IPS-NIHi11 (cell line): ENCODE data around the gene MTUS2.

Experiments
- DNase-seq: peaks from one replicate; pipeline ENCODE4 v3.0.0; 2012; ENCODE audit warnings: mixed read lengths, low spot score

Gene MTUS2

DNA sequence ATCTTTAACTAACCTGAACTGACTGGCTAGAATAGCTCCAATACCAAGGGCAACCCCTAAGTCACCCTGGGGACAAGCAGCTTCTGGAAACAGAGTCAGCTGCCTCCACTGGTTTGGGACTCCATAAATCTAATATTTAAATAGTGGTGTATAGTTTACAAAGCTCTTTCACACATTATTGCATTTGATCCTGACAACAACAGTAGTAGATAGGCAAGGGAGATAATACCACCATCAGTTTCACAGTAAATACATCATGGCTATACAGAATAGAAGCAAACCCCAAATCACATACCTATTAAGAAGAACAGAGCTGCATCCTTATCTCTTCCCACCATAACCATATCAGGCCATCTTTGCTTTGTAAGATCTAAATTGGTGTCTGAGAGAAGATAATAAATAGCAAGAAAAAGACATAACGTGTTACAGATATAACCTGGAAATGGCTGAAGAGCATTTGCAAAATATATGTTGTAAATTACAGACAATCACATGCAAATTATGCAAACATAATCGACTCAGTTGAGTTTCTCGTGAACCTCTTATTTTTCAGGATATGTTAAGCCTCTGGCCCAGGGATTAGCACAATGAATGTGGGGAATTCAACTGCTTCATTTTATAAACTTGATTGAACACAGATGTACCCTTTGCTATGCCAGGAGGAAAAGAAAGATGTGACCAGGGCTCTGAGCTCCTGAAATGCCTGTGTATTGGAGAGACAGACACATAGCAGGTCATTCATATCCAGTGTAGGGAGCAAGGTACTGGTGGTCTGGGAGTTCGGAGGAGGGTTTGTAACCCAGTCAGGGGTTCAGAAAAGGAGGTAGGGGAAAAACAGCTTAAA, 632.9 kb downstream of the MTUS2 start:
- DNase-seq, result no peak

DNA sequence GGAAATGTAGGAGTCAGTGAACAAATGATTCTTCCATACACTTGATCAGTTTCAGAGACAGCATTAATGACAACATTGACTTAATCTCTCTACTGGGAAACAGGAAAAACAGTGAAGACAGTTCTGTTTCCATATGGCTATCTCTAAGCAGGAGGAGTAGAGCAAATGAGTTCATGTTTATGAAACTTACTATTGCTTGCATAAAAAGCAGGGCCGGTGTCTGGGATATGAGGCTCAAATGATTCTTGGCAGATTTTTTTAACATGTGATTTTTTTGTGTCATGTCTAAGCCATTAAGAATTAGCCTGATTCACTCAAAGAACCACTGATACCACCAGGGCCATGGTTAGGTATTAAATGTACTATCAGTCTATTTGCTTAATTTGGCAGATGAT, 633.5 kb downstream of the MTUS2 start:
- no peak for DNase-seq

DNA sequence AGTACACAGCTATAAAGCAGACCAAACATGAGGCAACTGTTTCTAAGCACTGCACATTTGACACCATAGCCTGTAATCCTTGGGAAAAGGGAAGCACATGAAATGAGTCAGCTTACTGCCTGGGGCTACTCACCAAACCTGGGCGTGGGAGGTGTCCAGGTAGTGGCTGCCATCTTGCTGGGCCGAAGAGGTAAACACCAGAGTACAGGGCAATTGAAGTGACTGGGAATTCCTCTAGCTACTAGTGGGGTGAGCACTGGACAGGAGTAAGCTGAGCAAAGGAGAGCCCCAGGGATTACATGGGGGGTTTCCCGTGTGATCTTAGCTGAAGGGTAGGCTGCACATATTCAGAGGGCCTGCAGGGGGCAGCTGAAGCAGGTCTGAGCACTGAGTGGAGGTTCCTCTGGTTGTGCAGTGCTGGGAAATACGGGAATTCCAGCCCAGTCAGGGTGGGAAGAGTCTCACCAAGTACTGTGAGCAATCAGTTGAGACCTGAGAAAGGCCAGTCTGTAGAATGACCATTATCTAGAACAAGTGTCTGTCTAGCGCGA, 634.9 kb downstream of the MTUS2 start:
- peak; percentile 55 for DNase-seq

DNA sequence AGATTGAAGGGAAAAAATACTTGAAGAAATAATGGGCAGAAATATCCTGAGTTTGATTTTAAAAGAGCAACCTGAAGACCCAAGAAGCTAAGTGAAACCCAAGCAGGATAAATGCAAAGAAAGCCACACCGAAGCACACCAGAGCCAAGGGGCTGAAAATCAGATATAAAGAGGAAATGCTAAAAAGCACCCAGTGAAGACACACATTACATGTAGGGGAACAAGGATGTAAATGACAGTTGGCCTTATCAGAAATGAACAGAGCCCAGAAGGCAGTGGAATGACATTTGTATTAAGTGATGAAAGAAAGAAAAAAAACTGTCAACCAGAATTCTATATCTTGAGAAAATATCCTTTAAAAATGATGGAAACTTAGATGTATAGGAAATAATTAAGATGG, 636.3 kb downstream of the MTUS2 start:
- DNase-seq, result no peak

DNA sequence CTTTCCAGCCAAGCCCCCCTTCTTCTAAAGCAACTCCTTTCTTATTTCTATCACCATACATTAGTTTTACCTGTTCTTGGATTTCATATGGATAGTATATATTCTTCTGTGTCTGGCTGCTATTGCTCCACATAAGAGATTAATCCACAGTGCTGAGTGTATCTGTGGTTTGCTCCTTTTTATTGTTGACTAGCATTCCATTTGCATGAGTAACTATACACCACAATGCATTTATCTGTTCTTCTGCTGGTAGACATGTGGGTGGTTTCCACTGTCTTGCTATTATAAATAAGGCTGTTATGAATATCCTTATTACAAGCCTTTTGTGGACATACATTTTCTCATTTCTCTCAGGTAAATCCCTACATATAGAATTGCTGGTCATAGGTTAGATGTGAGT, 637.2 kb downstream of the MTUS2 start:
- no peak for DNase-seq

DNA sequence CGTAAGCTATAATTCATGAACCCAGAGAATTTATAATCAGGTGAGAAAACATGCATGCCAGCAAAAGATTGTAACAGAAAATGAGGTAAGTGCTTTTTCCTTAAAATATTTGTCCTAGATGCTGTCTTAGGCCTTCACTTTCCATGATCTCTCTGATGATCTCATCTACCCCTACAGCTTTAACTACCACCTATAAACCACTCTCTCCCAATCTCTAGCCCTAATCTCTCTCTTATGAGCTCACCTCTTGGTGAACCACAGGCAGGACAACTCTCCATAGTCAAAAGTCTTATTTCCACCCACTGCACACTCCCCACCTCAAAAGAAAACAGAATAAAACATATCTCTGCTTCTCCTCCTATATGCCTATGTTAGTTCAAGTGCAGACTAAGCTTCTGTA, 638.3 kb downstream of the MTUS2 start:
- DNase-seq, result no peak

DNA sequence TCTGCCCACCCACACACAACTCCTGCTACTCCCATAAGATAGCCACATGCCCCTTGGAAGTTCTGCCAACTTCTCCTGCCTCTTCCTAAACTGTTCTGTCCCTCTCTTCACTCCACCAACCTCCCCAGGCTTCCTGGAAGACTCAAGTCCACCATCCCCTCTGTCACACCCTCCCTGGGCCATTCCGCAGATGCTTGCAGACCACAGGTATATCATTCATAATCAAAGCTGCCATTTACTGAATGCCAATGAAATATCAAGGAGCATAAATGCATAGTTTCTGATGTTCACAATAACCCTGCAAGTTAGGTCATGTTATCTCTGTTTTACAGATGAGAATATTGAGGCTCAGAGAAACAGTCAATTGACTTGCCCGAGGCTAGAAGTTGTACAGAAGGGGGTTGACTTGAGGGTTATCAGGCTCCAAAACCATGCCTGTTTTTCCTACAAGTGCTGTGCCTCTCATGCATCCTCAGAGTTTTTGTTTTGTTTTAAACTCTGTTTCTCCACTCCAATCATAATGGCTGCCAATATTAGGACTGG, 639.7 kb downstream of the MTUS2 start:
- DNase-seq, result no peak

DNA sequence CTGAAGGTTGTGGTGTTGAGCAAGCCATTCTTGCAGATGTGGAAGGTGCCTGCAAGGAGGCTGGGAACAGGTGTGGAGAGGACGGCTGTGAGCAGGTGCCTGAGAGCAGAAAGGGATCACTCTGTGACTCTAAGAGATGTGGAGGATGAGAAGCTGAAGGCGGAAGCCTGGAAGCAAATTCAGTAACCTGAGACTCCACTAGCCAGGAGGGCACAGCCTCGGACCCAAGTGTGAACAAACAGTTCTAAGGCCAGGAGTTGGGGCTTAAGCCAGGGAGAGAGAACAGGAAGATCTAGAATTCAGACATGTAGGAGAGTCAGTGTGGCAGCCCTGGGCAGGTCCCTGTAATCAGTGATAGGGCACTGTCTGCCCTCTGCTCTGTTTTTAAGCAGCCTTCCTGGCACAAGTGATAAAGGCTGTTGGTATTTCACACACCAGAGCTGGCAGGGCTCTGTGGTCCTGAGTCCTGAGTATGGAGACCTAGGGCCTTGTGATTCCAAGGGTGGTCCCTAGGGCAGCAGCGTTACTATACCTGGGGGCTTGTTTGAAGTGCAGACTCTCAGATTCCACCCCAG, 644.1 kb downstream of the MTUS2 start:
- DNase-seq, result no peak

DNA sequence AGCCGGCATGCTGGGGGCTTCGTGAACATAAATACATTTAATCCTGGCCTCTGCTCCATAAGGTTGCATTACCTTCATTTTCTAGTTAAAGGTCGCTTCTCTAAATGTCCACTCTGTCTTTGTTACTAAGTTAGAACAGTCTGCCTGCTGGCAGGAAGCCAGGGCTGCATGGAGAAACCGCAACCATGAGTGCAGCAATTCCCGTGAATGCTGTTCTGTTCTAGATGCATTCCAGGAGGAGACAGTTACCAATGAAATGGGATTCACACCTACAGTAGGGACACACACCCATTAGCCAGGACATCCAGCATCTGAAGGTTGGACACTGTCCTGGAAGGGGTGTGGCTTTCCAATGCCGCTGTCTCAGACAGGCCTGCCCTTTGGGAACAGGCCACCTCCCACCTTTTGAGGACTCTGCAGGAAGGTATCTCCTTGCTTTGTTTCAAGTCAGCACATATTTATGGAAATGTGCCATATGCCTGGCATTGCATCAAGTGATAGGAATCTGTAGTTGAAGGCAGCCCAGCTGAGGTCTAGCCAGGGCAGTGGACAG, 645.7 kb downstream of the MTUS2 start:
- DNase-seq, result no peak

DNA sequence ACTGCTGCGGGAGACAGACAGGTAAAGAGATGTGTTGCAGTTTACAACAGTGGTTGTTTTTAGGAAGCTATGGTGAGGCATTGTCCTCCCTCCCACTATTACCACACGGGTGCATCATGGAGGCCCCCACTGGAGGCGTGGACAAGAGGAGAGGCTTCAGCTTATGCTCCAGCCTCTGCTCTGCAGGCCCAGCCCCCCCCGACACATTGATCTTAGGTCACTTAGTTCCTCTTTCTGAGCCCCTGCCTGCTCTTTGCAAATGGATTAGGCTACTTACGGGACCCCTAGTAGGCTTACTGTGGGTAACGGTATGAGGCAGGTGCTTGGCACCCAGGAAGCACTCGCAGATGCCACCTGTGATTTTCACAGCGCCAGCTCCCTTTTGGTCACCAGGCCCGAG, 651.4 kb downstream of the MTUS2 start:
- DNase-seq, result no peak

DNA sequence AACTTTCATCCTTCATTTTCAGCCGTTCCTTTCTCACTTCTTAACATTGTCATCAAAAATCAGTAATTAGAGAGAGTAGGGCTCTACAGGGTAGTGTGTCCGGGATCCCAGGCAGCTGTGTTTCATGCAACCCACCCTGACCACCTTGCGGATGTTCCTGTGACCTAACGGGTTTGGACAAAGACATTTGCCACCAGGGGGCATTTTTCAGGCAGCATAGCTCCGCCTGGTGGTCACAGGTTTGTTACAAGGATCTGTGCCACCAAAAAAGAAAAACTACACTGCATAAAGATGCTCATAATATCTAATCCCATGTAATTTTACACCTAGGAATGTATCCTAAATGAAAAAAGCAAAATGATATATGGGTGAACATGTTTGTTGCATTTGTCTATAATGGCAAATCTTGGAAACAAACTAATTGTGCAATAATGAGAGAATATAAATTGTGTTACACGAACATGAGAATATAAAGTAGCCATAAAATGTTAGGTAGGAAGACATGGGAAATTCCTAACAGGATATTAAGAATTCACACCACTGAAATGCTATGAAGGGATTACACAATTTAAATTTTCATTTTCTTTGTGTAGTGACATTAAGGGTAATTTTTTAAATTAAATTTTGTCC, 652.3 kb downstream of the MTUS2 start:
- peak; percentile 71 for DNase-seq

DNA sequence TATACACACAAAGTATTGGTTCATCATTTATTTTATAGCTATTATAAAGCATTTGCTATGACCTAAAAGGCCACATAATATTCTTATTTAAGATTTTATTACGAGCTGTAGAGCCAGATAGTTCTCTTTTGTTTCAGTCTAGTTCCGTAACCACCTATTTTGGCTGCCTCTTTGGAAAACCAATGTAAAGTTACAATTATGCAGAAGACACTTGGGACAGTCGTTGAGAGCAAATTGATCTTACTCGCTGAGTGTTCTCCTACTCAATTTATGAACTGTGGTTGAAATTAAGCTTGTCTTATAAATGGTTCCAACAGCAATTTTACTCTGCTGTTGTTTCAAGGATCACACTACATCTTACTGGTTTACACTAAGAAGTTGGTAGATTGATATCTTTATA, 653.0 kb downstream of the MTUS2 start:
- DNase-seq, result no peak

DNA sequence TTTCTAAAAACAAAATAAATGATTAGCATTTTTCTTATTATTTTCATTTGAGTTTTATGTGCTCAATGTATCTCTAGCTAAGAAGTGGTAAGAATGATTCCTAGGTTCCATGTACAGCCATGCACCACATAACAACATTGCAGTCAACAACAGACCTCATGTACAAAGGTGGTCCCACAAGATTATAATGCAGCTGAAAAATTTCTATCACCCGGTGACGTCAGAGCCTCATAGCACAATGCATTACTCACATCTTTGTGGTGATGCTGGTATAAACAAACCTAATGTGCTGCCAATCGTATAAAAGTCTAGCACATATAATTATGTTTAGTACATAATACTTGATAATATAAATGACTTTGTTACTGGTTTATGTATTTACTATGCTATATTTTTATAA, 654.9 kb downstream of the MTUS2 start:
- DNase-seq, result no peak

DNA sequence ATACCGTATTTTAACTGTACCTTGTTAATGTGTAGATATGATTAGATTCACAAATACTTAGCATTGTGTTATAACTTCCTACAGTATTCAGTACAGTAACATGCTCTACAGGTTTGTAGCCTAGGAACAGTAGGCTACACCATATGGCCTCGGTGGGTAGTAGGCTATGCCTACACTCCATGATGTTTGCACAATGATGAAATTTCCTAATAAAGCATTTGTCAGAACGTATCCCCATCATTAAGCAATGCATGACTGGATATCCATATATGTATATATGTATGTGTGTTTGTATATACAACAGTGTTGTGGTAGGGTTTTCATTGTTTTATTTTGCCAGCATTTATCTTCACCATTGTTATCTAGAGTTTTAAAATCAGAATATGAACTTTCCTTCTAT, 655.9 kb downstream of the MTUS2 start:
- DNase-seq, result no peak

DNA sequence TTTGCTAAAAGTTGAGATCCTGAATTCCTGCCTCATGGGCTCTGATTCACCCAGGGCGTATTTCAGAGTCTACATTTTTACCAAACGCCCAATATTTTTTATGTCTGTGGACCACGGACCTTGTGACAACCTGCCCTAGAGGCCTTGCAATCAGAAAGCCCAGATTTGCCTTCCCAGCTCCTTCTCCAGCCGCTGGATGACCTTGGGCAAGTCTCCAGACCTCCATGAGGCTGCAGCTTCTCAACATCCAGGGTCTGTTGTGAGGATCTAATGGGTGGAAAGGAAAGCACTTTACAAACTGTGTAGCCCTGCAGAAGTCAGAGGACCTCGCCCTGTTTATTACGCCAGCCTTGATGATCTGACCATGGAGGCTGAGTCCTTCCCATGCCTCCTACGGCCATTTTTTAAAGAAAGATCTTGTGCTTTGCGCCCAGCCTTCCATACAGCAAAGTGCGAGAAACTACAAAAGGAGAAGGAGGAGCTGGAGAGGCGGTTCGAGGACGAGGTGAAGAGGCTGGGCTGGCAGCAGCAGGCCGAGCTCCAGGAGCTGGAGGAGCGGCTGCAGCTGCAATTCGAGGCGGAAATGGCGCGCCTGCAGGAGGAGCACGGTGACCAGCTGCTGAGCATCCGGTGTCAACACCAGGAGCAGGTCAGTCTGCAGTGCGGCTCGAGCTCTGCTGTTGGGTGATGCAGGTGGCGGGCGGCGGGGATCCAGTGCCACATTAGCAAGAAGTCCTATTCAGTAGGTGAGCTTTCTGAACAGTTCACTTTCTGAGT, 659.8 kb downstream of the MTUS2 start:
- no peak for DNase-seq

DNA sequence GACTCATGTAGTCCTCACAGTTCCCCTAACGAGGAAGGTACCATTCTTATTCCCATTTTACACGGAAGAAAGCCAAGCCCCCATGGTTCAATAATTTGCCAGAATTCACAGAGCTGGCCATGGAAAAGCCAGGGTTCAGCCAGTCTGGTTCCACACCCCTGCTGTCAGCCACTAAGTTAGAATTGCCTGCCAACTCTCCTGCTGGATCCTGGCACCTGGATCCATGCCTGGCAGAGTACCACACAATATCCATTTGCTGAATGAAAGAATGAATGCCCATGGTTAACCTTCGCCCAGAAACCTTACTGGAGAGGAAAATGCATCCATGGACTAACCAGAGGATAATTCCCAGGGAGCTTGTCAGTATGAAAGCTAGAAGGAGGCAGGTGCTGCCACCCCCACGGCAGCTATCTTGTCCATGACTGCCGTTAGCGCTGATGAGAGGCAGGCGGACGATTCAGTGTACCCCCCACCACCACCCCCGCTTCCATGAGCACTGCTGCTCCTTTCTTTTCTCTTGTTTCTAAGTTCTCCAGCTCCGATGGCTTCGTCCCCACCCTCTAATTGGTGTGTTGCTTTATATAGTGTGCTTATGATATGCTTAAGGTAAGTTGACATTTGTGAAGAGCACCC, 660.9 kb downstream of the MTUS2 start:
- DNase-seq, result no peak

DNA sequence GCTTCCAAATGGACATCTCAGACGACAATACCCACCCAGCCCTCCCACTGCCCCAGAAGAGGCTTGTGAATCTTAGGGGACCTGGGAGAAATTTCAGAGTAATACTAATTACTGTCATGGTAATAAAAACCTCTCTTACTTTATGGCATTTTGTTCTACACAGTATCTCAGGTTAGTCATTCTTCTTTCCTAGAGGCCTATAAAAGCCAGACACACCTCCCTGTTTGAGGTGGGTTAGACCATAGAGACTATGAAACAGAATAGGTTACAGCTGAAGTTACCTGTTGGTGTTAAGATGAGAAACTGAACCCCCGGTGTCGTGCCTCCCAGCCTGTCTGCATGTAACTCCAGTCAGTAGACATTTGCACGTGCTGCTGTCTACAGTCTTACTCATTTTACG, 661.5 kb downstream of the MTUS2 start:
- no peak for DNase-seq

DNA sequence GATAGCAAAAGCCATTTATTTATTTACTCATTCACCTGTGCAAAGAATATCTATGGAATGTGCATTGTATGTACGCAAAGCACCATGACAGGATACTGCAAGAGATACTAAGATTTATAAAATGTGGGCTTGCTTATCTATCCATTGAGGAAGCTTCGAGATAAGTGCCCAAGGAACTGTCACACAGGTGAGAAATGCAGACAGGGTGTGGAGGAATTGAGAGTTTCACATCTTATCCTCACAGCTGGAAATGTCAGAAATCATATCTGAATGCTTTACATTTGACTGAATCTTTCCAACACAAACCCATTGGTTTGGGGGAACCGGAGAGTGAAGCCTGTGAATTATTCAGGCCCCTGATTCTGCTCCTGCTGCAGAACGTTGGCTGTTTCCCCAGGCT, 662.4 kb downstream of the MTUS2 start:
- DNase-seq, result no peak

DNA sequence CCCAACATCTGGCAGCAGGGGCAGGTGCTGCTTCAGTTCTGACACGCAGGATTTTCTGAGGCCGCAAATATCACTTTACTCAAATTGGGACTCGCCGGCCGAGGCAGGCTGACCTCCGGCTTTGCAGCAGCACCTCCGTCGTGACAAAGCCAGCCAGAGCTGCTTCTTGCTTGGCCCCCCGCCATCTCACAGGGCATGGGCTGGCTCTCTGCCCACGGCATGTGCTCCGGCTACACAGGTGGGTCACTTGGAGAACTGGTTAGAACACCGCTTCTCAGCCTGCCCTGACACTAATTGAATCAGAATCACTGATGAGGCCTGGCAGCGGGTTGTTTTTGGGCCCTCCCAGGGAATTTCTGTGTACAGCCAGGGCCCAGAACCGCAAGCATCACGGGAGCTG, 663.1 kb downstream of the MTUS2 start:
- no peak for DNase-seq

DNA sequence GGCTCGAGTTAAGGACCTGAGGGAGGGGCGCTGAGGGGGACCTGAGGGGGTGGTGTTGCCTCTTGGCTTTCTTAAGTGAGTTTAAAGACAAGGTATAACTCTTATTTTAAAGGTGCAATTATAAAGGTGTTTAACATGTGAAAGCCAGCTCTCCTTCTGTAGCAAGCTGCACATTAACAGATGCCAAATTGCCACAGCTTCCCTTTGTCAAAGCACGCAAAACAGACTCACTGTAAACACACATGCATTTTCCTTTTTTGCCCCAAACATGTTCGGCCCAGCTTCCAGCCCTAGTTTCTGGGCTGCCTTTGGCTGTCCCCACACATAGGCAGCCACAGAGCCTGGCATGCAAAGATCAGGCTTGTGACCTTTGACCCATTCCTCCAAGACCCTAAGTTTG, 663.5 kb downstream of the MTUS2 start:
- DNase-seq, result no peak

DNA sequence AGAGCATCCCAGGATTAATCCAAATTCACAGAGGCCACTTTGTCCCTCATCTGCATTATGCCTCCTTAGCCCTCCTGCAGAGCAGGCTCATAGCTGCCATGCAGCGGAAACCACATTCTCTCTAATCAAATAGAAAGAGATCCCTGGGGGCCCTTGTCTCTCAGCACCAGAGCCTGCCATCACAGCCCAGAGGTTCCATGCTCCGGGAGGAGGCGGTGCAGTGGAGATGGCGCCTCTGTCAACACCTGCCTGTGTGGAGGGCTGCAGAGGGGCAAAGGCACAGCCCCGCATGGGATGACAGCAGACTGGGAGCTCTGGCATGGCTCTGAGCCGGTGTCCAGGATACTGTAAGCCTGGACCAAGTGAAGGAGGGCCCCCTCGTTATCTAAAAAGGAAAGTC, 664.1 kb downstream of the MTUS2 start:
- DNase-seq, result peak; percentile 35
